ENCODE measurements around the gene GNL1.

- TF ChIP-seq POLR2AphosphoS5 (IDR thresholded peaks at IDR 0.05; ENCODE audit: low read depth, low read length), result no peak
- no peak for TF ChIP-seq POLR2A (IDR thresholded peaks at IDR 0.05; ENCODE audit: low read depth, low read length)
Observed at GRCh38 chr6:30555816-30556065, 548 bp downstream of the GNL1 start.

Data from GM12892 (cell line).